ENCODE data around the gene VSIG10. TPM values are rescaled to one million over a fixed set of nuclear protein-coding genes. Genes with fewer than 3 reads are reported as not detected.
A peak's percentile ranks its signal among the peaks of the same experiment; 100 is the strongest.

Gene VSIG10
- total and polyA plus RNA-seq, 2 of the 13 experiments (the other 11 are each of a cell fraction or from before 2014, with no cell fraction given): 25.6 to 42.5 TPM

- BruUV-seq (replicated peaks): no TSS peak
- no peaks in the 10 kb centered on the region; a peak in 1 of 5 replicates for H3K36me3 ChIP-seq (replicated peaks in 1 of 2; ENCODE audit: control insufficient read depth in 1 of 2, insufficient read depth in 2 of 2, low read length in 2 of 2)
- TF ChIP-seq ATF7 (IDR thresholded peaks at IDR 0.05) (peak; percentile 87), ATF7 (CRISPR knock-in tag; IDR thresholded peaks at IDR 0.05) (no peak), PTBP1 (IDR thresholded peaks at IDR 0.05; ENCODE audit: low read depth, low read length, poor library complexity, severe bottlenecking) (no peak)
- no peak overlapping the region for H3K4me3 ChIP-seq (replicated peaks in 1 of 3; ENCODE audit: insufficient read depth in 1 of 3, low read depth in 2 of 3, low read length in 3 of 3)
- H2AFZ ChIP-seq (ENCODE audit: low read length): no peak overlapping the region
- in situ Hi-C loops (cut with HindIII; ENCODE audit: extremely low pct_ligation_motif_present, low pct_unique_long_range_greater_than_20kb): no loop called here
- ChIA-PET CTCF (ENCODE audit: low intra/inter-chr PET ratio, low total read pairs) (no interaction called here), POLR2A (no interaction called here)
- WGBS (ENCODE audit: low lambda C conversion rate): 97% methylated on average over 2 of the region's 2 CpGs
- DNase-seq (ENCODE audit: low spot score) (no peak), FAIRE-seq (no peak), ATAC-seq (no peak)
- H3K4me2 ChIP-seq (ENCODE audit: low read depth, low read length): no peak overlapping the region
- no peaks in the 10 kb centered on the region for H3K27me3 ChIP-seq (ENCODE audit: control insufficient read depth in 1 of 2, insufficient read depth in 2 of 2, low read length in 2 of 2)
- no peaks in the 10 kb centered on the region for H3K9me3 ChIP-seq (ENCODE audit: low read length)
- H4K20me1 ChIP-seq (ENCODE audit: insufficient read depth, low read length): no peaks in the 10 kb centered on the region
- H3K27ac ChIP-seq (ENCODE audit: extremely low read length, insufficient read depth, low read length): no peak overlapping the region
- H3K79me2 ChIP-seq (ENCODE audit: insufficient read depth, low read length): no peaks in the 10 kb centered on the region
- intact Hi-C loops (cut with micrococcal nuclease; ENCODE audit: unreplicated experiment): no loop called here
- H3K4me1 ChIP-seq (ENCODE audit: insufficient read depth, low read length): peaks cover 18% of the 10 kb centered on the region
- H3K9ac ChIP-seq (ENCODE audit: insufficient read depth, low read depth, low read length): no peak overlapping the region
These were observed 35.4 kb downstream of the VSIG10 start for GRCh38 chr12:118068445-118068844.

- peaks cover 27% of the 10 kb centered on the region for H3K4me1 ChIP-seq (ENCODE audit: insufficient read depth, low read length)
- no peaks in the 10 kb centered on the region; a peak in 1 of 5 replicates for H3K27me3 ChIP-seq (ENCODE audit: control insufficient read depth in 1 of 2, insufficient read depth in 2 of 2, low read length in 2 of 2)
- H3K9ac ChIP-seq (ENCODE audit: insufficient read depth, low read depth, low read length): no peak overlapping the region
- FAIRE-seq: no peak
- intact Hi-C loops (cut with micrococcal nuclease; ENCODE audit: unreplicated experiment): no loop called here
- H2AFZ ChIP-seq (ENCODE audit: low read length): no peak overlapping the region
- WGBS (ENCODE audit: low lambda C conversion rate): 96% methylated on average over 1 of the region's 1 CpG
- TF ChIP-seq ARNTL (CRISPR knock-in tag; IDR thresholded peaks at IDR 0.05) (no peak), ZNF747 (CRISPR knock-in tag; IDR thresholded peaks at IDR 0.05; ENCODE audit: borderline replicate concordance) (no peak), AGO1 (IDR thresholded peaks at IDR 0.05; ENCODE audit: low read depth, low read length, poor library complexity, severe bottlenecking) (no peak), PBX2 (CRISPR knock-in tag; IDR thresholded peaks at IDR 0.05) (no peak), ZNF121 (CRISPR knock-in tag; IDR thresholded peaks at IDR 0.05) (no peak), NFYB (CRISPR knock-in tag; IDR thresholded peaks at IDR 0.05) (no peak), YY1 (IDR thresholded peaks at IDR 0.05; ENCODE audit: insufficient read depth, insufficient replicate concordance, low read depth, low read length) (no peak), SOX5 (CRISPR knock-in tag; IDR thresholded peaks at IDR 0.05; ENCODE audit: borderline replicate concordance) (no peak), NFKB2 (CRISPR knock-in tag; IDR thresholded peaks at IDR 0.05; ENCODE audit: borderline replicate concordance) (no peak), ZNF274 (CRISPR knock-in tag; IDR thresholded peaks at IDR 0.05) (no peak), RFX3 (CRISPR knock-in tag; IDR thresholded peaks at IDR 0.05) (no peak), ZNF772 (CRISPR knock-in tag; IDR thresholded peaks at IDR 0.05) (no peak), MBD4 (IDR thresholded peaks at IDR 0.05; ENCODE audit: borderline replicate concordance, low read length) (no peak)
- H3K79me2 ChIP-seq (ENCODE audit: insufficient read depth, low read length): peaks cover 9% of the 10 kb centered on the region
- no peak for ATAC-seq
- no peak overlapping the region for H3K4me3 ChIP-seq (replicated peaks in 1 of 3; ENCODE audit: insufficient read depth in 1 of 3, low read depth in 2 of 3, low read length in 3 of 3)
- H3K4me2 ChIP-seq (ENCODE audit: low read depth, low read length): no peak overlapping the region
- H3K9me3 ChIP-seq (ENCODE audit: low read length): no peaks in the 10 kb centered on the region
- no peaks in the 10 kb centered on the region; a peak in 1 of 5 replicates for H3K36me3 ChIP-seq (replicated peaks in 1 of 2; ENCODE audit: control insufficient read depth in 1 of 2, insufficient read depth in 2 of 2, low read length in 2 of 2)
- DNase-seq (ENCODE audit: low spot score): no peak
- ChIA-PET CTCF (ENCODE audit: low intra/inter-chr PET ratio, low total read pairs) (no interaction called here), POLR2A (interaction anchor here (1.3 to 1.6 kb wide), 2 partner anchors 9 to 38 kb away, joined by 3 to 5 read pairs; partner anchors contain the start of gene VSIG10)
- H4K20me1 ChIP-seq (ENCODE audit: insufficient read depth, low read length): no peaks in the 10 kb centered on the region
- no TSS peak for BruUV-seq (replicated peaks)
- in situ Hi-C loops (cut with HindIII; ENCODE audit: extremely low pct_ligation_motif_present, low pct_unique_long_range_greater_than_20kb): no loop called here
- no peak overlapping the region for H3K27ac ChIP-seq (ENCODE audit: extremely low read length, insufficient read depth, low read length)
These were observed 38.4 kb downstream of the VSIG10 start for GRCh38 chr12:118065380-118065779.
